Neural progenitor cell (in vitro differentiated cells): ENCODE measurements around the gene TUSC2.

Source experiments
- CTCF ChIP-seq: fragments of 200-600 bp; sonication (generic); IDR thresholded peaks from 2 replicates; pipeline ENCODE4 v1.5.1; 2017; ENCODE audit warnings: antibody characterized with exemption, mild to moderate bottlenecking
- EZH2 ChIP-seq: fragments of 200-600 bp; sonication (generic); IDR thresholded peaks from 2 replicates; pipeline ENCODE4 v1.6.1; 2017; ENCODE audit warnings: antibody characterized with exemption, mild to moderate bottlenecking, moderate library complexity
- EZH2phosphoT487 ChIP-seq: fragments of 200-600 bp; sonication (generic); IDR thresholded peaks from 2 replicates; pipeline ENCODE4 v1.6.1; 2017; ENCODE audit warnings: antibody characterized with exemption

- no peak for TF ChIP-seq EZH2
- TF ChIP-seq EZH2phosphoT487, result no peak
- no peak for TF ChIP-seq CTCF
Observed at GRCh38 chr3:50323092-50323600, 4.9 kb downstream of the TUSC2 start.
